ENCODE data around the gene GNG2.

- TF ChIP-seq ZNF274 (IDR thresholded peaks at IDR 0.05; ENCODE audit: low read depth, low read length), result no peak
- no peak for TF ChIP-seq YY1 (IDR thresholded peaks at IDR 0.05; ENCODE audit: insufficient read depth, insufficient read length)
- TF ChIP-seq SUZ12 (IDR thresholded peaks at IDR 0.05; ENCODE audit: extremely low read depth, insufficient read depth, insufficient read length), result no peak
Observed at GRCh38 chr14:51998348-51998747, 137.9 kb downstream of the GNG2 start.
